NCI-H510A (cell line): Measurements from ENCODE around the gene TIMM21.

ENCODE experiments used
- DNase-seq: peaks from one replicate; lab custom pipeline; 2025; lab: John Stamatoyannopoulos, UW

Gene TIMM21

GRCh38 chr18:74191577-74191976, 43.3 kb downstream of the TIMM21 start:
- DNase-seq, result no peak

DNA sequence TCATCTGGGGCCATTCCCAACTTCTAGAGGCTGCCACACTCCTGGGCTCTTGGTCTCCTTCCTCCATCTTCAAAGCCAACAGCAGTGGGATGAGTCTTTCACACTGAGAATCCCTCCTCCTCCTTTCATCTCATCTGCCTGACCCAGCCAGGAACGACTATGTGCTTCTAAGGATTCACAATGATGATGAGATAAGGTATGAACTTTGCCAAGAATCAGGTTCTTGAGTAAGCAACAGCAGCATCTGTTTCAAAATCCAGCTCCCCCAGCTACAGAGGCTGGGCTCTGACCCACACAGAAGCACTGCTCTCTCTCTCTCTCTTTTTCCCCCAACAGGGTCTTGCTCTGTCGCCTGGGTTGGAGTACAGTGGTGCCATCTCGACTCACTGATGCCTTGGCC, 46.4 kb downstream of the TIMM21 start:
- DNase-seq, result no peak

GRCh38 chr18:74196220-74197119, 48.1 kb downstream of the TIMM21 start:
- peak; percentile 17 for DNase-seq

DNA sequence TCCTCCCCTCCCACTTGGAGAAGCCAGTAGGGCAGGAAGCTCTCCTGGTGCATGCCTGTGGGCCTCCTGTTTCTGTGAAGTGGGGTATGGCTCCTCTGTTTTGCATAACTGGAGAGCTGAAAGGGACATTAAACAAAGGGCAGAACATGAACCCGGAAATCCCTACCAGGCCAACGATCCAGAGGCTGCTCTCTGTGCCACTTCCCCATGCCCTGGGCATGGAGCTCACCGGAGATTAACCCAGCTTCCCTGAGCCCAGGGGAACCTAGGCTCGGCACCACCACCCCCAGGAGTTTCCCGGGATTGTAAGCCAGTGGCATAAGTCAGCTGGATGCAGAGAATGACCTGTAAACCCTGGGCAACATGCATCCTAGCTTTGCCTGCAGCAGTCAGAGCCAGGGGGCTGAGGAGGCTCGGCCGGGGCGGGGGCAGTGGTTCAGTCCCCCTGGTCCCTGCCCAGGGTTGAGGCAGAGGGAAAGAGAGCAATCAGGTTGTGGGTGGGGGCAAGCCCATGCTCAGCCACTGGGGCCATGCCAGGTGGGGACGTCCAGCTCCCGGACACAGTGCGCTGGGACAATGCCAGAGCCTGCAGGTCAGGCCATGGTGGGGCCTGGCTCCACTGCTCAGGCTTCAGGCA, 49.5 kb downstream of the TIMM21 start:
- no peak for DNase-seq

GRCh38 chr18:74198453-74198852, 50.1 kb downstream of the TIMM21 start:
- no peak for DNase-seq

DNA sequence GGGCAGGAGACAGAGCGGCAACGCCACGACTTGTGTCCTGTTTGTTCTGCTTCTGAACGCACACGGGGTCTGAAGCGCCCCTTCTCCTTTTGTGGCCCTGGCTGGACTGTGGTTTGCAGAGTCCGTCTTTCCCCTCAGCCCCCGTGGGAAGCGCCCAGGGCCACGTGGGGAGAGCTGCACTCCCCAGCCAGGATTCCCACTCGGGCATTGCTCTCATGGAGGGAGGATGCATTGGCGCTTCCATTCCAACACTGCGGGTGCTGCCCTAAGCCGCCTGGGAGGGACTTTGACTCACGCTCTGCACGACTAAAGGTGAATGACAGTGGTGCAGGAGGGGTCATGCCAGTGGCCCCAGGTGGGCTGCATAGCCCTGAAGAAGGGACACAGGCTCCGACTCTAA, 52.5 kb downstream of the TIMM21 start:
- DNase-seq, result no peak

DNA sequence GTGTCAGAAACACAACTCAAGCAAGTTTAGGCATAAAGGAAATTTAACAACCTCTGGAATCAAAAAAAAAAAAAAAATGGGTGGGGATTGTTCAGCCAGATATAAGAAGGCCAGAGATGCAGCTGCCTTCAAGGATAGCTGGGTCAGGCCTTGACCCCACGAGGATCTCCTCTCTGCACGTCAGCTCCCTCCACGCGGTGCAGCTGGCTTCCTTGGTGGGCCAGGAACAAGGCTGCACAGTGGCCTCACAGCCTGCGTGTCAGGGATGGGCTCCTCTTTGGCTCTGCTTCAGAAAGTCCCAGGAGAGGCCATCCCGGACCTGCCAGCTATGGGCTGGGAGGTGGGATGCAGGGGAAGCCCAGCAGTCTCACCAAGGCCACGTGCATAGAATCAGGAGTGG, 55.5 kb downstream of the TIMM21 start:
- DNase-seq, result no peak

- no peak for DNase-seq
Measured at GRCh38 chr18:74204526-74205152, 56.3 kb downstream of the TIMM21 start.
